NK-92 treated with Interleukin-12 subunit alpha and Interleukin-12 subunit beta, amount 100 ng/mL, for 24 hours (cell line): ENCODE measurements around the gene C4orf17.
A peak's percentile ranks its signal among the peaks of the same experiment; 100 is the strongest.

Experiments used
- DNase-seq: peaks from one replicate; lab custom pipeline; 2025; lab: John Stamatoyannopoulos, UW

The C4orf17 gene

DNA sequence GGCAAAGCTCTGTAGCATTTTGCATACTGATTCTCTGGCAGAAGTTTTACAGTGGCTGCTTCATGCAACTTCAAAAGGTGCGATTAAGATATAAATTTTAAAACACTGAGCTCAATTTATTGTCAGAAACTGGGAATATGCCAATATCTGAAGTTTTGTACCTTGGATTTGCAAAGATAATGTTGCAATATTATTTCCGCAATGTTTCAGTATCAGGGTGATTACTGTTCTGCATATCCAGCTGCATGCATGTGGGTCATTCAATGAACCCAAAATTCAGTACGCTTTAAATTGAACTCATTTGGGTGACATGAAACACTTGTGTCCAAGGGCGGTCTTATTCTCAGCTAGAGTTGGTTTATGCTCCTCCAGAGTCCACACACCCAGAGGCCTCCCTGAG lies 26.9 kb downstream of the C4orf17 start:
- no peak for DNase-seq

DNA sequence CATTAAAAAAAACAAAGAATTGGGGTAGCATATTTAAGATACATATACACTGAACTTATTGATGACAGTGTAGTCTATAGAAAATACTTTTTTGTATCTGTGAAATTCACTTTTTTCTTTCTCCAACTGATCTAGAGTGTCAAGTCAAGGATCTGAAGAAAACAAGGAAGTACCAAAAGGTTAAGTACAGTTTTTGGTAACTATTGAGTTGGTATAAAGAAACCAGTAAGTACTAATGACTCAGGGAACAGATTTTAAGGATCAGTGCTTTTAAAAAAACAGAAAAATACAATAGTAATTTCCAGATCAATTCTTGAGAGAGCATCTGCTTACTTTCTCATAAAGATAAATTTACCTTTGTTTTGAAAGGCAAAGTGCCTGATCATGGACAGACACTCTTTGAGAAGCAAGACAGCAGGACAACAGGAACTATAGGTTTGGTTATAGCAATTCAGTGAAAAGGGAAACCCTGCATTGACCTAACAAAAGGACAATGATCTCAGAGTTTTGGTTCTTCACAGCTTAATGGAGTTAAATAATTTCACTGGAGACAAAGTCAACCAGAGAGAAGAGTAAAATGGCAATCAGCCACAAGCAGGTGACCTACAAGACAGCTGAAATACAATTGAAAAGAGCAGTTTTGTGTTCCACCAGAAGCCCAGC lies 29.6 kb downstream of the C4orf17 start:
- DNase-seq, result no peak

DNA sequence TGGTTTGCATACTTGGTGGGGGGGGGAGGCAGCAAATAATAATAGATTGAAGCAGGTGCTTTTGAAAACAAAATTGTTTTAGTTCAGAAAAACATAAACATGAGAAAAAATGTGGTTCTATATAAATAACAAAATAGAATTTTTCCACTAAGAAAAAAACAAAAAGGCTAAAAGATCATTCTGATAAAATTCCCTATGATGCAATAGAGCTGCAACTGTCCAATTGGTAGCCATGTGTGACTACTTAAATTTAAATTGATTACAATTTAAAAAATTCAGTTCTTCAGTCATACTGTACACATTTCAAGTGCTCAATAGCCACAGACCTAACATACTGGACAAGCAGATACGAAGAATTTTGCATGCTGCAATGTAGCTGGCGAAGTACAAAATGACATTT lies 42.1 kb downstream of the C4orf17 start:
- no peak for DNase-seq

DNA sequence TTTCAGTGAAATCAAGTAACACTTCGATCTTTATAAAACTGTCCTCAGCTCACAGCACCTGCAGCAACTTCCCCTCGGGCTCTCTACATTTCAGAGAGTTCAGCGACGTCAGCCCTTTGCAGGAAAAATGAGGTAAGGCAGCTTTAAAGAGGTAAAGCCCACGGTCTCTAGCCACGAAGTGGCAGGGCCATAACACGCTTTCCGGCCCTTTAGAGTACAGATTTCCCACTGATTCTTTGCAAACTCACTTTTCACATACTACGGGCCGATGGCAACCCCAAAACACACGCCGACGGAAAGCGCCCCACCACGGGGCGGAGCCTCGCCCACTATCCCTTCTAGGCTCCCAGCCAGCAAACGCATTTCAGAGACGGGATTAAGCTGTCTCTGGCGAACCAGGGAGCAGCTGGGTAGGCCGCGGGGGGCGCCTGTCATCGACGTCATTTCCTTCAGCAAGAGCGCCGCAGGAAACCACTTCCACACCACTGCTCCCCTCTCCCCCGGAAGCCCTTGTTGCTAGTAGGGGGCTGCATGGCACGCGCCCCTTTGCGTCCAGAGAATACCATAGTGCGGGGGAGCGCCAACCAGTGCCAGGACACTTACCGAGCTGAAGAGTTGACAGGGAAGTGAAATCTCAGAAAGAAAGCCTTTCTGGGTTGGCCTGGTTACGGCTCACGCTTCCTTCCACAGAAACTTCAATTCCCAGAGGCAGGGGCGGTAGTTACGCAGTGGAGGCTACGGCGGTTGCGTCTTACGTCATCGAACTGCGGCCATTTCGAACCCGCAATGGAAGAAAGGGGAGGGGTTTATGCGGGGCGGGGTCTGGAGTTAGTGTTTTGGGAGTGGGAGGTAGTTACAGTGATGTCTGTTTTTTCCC lies 52.7 kb downstream of the C4orf17 start, which contains the start of gene TRMT10A:
TRMT10A (minus strand) TSS at position 730 of the 877 bp plus-strand sequence. CDS start 4,701 bp downstream, outside the sequence.
- peak; percentile 85 for DNase-seq

DNA sequence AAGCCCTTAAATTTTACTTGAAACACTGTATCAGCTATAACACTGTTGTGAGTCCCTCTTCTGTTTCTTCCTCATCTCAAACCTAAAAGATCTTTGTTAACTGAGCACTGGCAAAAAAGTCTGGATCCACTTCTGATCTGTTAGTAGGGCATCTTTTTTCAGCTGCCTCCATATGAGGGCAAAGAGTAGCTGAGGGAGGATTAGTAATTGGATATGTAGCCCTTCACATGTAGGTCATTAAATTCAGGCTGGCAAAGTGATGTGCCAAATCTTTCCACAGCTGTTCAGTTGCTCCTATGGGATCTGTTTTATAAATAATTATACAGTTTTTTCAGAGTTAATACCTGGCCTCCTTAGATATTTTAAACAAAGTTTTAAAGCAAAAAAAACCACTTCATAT lies 54.1 kb downstream of the C4orf17 start:
- DNase-seq, result no peak

DNA sequence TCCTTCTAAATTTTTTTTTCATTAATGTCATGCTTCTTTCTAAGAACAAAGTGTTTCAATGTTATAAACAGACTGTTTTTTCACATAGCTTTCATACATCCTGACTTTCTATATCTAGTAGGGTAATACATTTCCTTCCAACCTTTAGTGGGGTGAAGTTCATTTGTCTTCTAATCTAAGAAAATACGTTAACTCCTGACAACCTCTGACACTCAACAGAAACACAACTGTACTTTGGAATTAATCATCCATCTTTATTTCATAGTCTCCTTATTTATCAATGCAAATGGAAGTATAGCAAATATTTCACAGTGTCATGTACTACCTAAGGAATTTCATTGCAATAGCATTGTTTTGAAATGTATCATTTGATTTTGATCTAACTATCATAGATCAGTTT lies 61.1 kb downstream of the C4orf17 start:
- no peak for DNase-seq

DNA sequence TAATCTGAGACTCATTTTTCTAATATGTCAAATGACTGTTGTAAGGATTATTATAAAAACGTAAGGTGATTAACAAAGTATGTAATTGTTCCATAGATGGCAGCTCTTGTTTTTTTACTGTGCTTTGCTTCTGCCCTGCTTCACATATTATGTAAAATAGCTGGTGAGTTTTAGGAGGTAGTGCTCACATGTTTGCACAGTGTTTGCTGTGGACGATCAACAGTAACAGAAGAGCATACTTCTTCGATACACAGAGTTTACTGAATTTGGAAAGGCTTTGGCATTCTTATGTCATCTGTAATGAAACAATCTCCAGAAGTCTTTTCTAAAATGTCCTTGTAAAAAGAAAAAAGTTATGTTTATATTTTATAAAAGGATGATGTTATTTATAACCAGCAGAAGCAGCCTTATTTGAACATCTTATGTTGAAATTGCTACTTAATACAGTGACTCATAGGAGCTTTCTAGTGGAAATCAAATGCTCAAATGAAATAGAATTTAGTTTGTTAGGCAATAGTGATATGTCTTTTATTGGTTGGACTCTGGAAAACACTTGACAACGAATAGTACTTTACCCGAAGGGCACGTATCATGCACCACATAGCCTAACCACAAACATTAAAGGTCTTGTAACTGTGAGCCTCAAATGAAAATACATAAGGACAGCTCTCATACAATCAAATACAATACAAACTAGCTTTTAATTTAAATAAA lies 61.9 kb downstream of the C4orf17 start:
- DNase-seq, result no peak

DNA sequence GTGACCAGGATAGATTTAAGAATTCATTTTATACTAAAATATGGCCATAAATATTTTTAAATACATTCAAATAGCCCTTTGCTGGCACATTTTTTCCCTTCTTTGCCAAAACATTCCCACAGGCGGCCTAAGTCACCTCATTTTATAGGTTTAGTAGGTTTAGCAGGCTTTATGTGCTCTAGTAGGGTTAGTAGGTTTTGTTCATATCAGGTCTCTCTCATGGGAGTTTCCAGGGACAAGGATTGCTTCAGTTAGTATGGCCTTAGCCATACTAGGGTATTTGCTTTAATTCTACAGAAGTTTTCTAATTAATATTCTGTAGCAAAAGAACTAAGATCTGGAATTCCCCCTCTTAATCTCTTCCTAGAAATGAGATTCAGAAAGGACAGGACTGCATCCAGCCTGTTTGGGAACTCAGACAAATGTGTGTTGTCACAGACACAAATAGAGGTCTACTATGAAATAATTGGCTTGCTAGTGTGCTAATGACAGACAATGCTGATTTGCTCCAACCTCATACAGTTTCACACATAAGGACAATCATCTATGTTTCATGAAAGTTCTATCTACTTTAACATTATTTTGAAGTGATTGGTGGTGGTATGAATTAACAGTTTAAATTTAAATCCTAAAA lies 63.0 kb downstream of the C4orf17 start:
- no peak for DNase-seq

DNA sequence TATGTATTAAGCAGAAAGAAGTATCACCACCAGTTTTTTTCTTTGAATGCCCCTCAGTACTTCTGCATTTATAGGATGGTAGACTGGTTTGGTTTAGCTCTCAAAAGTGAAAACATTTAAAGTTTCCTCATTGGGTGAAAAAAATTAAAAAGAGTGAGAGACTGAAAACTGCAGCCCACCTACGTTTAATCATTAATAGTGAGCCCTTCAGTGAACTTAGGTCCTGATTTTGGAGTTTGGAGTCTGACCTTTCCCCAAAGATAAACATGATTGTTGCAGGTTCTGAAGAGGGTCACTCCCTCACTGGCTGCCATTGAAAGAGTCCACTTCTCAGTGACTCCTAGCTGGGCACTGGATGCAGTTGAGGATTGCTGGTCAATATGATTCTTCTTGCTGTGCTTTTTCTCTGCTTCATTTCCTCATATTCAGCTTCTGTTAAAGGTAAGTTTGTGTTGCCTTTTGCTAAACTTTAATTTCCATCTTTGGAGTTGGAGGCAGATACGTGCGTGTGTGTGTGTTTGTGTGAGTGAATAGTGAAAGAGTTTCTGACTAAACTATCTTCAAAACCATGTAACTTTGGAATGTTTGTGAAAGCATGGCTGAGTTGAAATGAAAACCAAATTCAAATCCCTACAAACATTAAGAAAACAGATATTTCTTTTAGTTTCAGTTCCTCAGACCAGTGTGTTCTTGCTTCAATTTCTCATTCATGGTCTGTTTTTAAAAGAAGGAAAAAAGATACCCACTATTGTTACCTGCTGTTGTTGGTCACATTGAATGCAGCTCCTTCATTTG lies 63.9 kb downstream of the C4orf17 start, which contains the start of gene MTTP:
MTTP (plus strand) TSS at position 295 of the 795 bp plus-strand sequence; CDS start at position 381, 86 bp downstream.
- no peak for DNase-seq

DNA sequence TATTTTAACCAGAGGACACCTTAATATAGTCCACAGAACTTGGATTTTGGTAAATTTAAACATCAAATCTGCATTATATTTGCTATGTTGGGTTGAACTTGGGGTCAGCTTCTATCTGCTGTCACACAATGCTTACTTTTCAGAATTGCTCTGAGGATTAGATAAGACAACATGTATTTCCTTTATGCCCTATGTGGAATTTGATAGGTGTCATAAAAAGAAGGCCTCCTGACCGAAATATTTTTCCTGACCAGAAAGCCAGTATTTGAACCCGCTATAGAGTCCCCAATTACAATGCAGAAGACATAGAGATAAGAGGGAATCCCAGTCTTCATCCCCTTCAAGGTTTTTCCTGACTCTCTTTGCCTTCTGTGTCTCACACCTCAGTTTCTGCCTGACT lies 67.9 kb downstream of the C4orf17 start:
- no peak for DNase-seq

DNA sequence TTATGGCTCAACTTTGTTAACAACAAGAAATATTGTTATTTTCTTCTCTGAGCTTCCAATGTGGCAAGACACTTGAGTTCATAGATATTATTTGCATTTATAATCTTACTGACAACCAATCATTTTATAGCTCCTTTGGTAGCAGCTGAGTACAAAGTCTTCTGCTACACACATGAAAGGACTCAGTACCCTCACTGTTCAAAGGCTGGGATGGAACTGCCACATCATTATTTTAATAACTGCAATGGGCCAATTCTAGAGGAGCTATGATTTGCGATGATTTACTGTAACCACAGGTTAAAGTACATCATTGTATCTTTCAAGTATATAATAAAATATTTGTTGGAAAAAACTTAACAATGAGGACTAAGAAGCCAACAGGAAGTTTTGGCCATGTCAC lies 74.7 kb downstream of the C4orf17 start:
- DNase-seq, result no peak

DNA sequence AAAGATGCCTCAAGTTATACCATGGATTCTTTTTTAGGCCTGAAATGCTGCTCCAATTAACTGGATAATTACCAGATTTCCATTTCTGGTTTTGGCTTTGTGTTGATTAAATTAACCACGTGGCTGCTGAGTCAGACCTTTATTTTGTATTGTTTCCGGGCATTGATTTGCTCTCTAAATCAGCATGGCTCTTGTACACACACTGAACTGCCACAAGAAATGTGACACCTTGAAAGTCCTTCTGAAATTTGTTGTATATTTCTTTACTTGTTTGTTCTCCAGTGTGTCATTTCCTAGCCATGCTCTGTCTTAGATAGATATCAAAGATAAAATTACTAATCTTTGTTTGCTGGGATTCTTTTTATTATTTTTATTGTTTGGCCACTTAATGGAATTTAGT lies 75.5 kb downstream of the C4orf17 start:
- no peak for DNase-seq

DNA sequence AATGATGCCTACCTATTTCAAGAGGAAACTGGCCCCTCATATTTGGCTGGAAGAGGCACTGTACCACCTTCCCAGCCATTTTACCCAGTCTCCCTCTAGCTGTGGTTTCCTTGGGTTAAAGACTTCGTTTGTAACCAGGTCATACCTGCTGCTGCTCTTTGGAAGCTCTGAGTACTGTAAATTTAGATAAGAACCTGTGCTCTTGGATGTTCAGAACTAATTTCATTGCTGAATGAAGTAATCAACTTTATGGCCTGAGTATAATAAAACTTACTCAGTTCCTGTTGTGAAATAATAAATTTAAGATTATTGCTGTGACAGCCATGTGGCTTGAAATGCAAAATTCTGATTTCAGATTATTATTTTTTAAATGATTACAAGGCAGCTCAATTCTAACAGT lies 76.0 kb downstream of the C4orf17 start:
- no peak for DNase-seq

DNA sequence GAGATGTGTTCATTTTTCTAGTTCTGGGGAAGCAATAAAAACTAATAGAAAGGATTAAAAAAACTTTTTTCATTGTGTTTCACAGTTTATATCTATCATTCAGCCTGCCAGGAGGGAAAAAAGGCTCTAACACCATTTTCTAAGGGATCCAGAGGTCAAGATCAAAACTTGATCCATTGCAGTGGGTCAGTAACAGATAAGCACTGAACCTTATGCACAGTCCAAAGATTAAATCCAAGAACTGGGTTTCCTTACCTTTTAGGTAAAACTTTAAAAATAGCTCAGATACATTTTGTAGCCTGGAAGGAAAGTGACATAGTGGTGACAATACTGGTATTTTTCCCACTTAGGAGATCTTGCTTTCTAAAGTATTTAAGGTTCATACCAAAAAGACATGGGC lies 76.5 kb downstream of the C4orf17 start:
- DNase-seq, result no peak

DNA sequence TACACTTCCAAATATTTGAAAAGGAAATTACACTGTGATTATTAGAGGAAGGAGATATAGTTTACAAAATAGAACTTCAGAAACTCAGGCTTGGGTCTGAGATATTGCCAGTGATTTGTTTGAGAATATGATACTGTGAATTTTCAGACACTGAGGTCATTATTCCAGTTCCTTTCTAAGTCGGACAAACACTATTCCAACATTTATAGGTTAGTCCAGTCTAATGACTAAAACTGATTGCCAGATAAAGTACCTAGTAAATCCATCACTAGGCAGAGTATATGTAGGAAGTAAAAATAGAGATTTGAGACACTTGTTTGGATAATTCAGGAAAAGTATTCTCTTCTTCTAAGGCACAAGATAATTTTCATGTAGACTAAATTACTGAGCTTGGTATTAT lies 77.0 kb downstream of the C4orf17 start:
- DNase-seq, result no peak

DNA sequence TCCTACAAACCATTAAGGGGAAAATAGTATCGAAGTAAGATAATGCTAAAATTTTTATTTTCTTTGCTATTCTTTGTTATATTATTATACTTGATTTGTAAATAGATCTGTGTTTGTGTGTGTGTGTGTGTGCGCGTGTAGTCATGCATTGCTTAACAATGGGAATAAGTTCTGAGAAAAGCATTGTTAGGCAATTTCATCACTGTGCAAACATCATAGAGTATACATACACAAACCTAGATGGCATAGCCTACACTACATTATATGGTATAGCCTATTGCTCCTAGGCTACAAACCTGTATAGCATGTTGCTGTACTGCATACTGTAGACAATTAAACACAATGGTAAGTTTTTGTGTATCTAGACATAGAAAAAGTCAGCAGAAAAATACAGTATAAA lies 80.9 kb downstream of the C4orf17 start:
- DNase-seq, result no peak
